GM12892 (cell line): ENCODE measurements around the gene TPSB2.

Source experiments
- POLR2A ChIP-seq: IDR thresholded peaks from 2 replicates; pipeline ENCODE4 v1.6.1; 2011; ENCODE audit warnings: low read depth, low read length, control low read depth
- POLR2AphosphoS5 ChIP-seq: IDR thresholded peaks from 2 replicates; pipeline ENCODE4 v1.6.1; 2011; ENCODE audit warnings: low read depth, low read length, control low read depth

DNA sequence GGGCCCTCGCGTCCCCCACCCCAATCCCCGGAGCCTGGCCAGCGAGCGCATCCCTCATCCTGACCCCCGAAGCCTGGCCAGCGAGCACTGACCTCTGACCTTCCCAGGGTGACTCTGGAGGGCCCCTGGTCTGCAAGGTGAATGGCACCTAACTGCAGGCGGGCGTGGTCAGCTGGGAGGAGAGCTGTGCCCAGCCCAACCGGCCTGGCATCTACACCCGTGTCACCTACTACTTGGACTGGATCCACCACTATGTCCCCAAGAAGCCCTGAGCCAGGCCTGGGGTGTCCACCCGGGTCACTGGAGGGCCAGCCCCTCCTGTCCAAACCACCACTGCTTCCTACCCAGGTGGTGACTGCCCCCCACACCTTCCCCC is 28.2 kb upstream of the TPSB2 start:
- TF ChIP-seq POLR2A (no peak), POLR2AphosphoS5 (no peak)
